Ovary (tissue), 3 donors: ENCODE results near the gene GRIN2D.

Experiments used
- CTCF ChIP-seq, 3 donors: fragments of 450-650 bp in 2 of 3; fragments of 200-600 bp in 1 of 3; IDR thresholded peaks; one replicate each; pipeline versions ENCODE4 v1.5.1 to v1.8.0; 2016 to 2022; ENCODE audit warnings: antibody characterized with exemption in 3 of 3, mild to moderate bottlenecking in 1 of 3
- POLR2A ChIP-seq: fragments of 450-650 bp; IDR thresholded peaks from one replicate; pipeline ENCODE4 v1.6.1; 2017; ENCODE audit warnings: antibody characterized with exemption, mild to moderate bottlenecking, moderate library complexity
- donor health status: DM: no; HTN: no; CAD: no.

GRCh38 chr19:48344892-48345291, 48.6 kb upstream of the GRIN2D start:
- TF ChIP-seq CTCF (IDR thresholded peaks at IDR 0.05), result no peak
- no peak for TF ChIP-seq POLR2A
